RCC 7860 (cell line): Measurements from ENCODE around the gene RALGAPB.
"Not testable (repeated sequence)": the region's sequence is repeated elsewhere in the genome, so short reads cannot be mapped to it uniquely, and the experiment has no call there.

Source experiments
- DNase-seq: peaks from one replicate; pipeline ENCODE4 v3.0.0-alpha.2; 2015; ENCODE audit warnings: low spot score
- FAIRE-seq: peaks from 2 replicates; lab custom pipeline; 2012; peaks lifted over from hg19 to GRCh38; lab: Jason Lieb, UNC

RALGAPB gene

DNA sequence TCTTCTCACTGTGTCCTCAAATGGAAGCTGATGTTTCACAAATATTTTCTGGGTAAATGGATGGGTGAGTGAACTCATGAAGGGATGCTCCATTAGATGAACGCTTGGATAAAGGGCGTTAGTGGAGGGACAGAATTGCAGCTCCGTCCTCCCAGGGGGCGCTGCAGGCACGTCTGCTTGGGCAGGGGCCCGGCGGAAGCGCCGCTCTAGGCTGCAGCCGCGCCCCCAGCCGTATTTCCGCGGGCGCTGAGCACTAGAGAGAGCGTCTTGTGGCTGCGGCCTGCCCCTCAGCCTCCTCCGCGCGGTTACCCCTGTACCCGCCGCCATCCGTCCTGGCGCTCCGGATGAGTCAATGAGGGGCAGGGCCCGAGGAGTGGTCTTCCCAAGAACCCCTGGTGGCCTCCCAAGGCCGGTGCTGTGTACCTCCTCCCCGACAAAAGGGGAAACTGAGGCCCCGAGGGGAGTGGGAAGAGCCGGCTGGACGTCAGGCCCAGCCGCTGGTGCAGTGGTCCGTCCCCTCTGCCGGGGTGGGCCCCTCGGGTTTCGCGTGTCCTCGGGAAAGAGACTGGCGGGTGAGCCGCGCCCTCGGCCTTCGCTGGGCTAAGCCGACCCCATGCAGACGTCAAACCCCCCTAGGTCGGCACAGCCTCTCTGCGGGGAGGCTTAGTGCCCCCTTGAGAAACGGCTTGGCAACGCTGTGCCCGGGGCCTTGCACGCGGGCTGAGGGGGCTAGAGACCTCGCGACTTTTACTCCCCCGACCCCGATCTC lies 26.0 kb upstream of the RALGAPB start:
- peak; percentile 16 for FAIRE-seq
- DNase-seq = peak; percentile 84

DNA sequence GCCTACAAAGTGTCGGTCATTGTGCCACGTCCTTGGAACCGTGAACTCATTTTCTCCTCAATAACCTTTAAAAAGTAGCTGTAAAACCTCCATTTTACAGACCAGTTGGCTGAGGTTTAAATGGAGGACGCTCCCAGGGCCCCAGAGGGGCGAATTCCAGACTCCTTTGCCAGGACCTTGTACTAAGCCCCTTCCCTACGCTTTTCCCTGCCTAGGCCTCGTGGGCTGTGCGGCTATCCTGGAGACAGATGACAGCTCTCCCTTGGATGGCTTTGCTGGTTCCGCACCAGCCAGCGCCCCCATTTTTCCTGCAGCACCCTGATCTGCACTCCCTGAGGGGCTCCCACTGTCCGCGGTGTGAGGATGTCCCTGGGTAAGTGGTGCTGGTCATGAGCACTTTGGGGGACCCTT lies 25.4 kb upstream of the RALGAPB start:
- FAIRE-seq (no peak), DNase-seq (no peak)

DNA sequence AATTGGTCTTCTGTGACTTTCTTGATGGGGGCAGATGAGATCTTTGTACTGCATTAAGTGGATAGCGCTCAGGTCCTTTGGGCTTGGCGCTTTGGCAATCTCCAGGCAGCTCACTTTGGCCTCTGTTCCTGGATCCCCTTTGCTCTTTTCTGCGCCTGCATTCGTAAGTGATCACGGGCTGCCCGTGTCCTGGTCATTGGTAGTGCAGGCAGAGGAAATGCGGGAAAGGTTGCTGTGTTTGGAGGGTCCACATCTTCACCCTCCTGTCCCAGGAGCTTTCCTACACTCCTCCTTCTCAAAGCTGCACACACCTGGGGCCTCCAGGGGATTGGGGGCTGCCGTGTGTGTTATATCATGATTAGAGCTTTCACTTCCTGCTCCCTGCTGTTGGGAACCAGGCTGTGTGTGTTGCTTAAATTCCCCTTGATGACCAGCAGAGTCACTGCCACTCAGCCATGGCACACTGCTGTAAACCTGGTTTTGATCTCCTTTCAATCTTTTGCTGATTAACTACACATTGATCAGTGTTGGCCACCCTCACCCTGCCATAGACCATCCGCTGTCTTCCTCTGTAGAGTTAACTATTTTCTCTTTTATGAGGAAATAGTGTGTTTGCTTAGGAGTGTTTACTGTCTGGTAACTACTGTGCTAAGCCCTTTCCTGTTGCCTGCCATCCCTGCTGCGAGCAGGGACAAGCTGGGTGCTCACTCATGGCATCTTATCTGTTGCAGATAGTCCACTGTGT lies 24.5 kb upstream of the RALGAPB start:
- FAIRE-seq (no peak), DNase-seq (no peak)

DNA sequence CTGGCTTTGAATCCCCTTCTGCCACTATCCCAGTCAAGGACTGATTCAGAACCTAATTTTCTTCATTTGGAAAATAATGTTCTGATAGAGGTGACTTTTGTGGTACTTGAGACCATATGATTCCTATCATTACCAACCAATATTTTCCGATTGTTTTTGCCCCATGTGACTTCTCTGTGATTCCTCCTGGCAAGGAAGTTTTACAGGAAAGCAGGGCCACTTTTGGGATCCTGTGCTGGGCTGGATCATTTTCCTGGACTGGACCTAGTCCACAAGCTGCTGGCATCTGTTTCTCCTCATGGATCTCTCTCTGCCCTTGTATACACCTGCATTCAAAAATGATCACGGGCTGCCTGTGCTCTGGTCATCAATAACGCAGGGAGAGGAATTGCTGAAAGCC lies 23.6 kb upstream of the RALGAPB start:
- FAIRE-seq = no peak
- DNase-seq = no peak

DNA sequence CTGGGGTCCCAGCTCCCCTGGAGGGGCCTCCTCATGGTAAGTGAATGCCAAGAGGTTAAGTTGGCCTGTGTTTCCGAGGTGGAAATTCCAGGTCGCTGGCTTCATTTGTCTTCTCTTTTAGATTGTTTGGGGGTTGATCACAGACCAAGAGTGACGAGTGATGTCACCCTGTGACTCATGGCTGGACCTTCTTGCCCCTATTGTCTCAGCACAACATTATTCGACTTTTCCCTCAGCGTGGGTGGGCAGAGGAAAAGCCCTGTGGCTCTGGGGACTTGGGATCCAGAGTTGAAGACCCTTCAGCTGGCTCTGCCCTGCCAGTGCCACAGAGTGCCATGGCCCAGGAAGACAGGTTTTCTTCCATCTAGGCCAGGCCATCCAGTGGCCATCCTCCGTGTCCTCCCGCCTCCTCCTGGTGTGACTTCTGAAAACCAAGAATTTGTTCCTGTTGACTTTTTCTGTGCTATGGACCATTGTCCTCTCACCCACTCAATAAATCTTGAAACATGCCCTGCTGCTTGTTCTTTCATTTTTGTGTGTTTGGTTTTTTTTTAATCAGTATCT lies 22.1 kb upstream of the RALGAPB start:
- DNase-seq (peak; percentile 75), FAIRE-seq (no peak)

DNA sequence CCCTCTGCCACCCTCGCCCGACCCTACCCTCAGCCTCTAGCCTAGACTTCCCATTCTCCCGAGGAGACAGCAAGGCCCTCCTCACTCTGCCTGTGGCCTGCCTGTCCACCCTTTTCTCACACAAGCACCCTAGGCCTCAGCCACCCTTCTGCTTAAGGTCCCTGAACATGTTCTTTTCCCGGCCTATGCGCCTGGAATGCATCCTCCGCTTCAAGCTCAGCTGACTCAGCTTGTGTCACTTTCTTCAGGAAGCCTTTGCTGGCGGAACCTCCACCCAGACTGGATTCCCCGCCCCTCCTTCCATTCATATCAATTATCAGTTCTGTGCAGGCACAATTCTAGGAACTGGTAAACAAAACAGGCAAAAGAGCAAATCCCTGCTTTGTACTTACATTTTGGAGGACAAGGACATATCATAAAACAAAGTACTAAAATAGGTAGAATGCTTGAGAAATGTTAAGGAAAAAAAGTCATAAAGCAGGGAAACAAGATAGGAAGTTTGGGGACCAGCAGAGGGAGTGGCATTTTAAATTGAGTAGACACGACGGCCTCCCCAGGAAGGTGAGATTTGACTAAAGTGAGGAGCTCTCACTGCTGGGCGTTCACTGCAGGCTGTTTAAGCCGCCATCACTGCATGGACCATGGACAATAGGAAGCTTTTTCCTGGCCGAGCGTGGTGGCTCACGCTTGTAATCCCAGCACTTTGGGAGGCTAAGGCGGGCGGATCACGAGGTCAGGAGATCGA lies 19.6 kb upstream of the RALGAPB start:
- DNase-seq (peak; percentile 50), FAIRE-seq (no peak)

DNA sequence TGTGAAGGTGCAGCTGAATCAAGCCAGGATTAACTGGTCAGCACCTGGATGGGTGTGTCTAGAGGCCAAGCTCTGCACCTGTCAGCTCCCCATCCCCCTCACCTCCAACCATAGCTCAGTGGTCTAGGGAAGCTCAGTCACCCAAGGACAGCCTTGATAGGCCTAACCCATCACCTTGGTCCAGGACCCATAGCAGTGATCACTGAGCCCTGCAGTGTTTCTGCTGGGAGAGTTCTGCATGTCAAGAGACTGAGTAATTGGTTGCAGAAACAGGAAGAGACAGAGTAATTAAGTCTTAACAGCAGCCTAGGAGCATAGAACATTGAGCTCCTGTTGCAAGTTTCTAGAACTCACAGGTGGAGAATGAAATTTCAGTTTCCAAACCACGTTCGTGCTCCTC lies 18.7 kb upstream of the RALGAPB start:
- FAIRE-seq = no peak
- DNase-seq = peak; percentile 61

DNA sequence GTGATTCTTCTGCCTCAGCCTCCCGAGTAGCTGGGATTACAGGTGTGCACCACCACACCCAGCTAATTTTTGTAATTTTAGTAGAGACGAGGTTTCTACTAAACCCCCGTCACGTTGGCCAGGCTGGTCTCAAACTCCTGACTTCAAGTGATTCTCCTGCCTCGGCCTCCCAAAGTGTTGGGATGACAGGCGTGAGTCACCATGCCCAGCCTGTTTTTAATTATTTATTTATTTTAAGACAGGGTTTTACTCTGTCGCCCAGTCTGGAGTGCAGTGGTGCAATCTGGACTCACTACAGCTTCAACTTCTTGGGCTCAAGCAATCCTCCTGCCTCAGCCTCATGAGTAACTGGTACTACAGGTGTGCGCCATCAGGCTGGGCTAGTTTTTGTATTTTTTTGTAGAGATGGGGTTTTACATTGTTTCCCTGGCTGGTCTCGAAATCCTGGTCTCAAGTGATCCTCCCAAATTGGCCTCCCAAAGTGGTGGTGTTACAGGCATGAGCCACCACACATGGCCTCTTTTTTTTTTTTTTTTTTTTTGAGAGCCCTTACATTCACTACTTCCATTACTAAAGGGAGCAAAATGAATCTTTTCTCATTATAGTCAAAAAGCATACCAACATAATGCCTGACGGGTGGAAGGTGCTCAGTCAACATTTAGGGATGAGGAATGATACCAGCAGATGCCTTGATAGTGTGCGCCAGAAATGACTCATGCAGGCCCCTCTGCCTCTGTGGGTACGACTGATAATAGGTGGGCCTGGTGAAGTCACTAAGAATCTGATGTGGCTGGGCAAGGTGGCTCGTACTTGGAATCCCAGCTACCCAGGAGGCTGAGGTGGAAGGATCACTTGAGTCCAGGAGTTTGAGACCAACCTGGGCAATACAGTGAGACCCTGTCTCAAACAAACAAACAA lies 17.8 kb upstream of the RALGAPB start:
- FAIRE-seq (no peak), DNase-seq (no peak)

DNA sequence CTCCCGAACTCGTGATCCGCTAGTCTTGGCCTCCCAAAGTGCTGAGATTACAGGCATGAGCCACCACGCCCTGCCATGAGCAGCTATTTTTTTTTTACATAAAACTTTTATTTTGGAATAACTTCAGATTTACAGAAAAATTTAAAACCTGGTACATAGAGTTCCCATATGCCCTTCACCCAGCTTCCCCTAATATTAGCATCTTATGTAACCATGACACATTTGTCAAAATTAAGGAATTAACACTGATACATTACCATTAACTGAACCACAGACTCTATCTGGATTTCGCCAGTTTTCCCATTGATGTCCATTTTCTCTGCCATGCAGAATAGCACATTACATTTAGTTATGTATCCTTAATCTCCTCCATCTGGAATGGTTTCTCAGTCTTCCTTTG lies 14.3 kb upstream of the RALGAPB start:
- FAIRE-seq (no peak), DNase-seq (no peak)

DNA sequence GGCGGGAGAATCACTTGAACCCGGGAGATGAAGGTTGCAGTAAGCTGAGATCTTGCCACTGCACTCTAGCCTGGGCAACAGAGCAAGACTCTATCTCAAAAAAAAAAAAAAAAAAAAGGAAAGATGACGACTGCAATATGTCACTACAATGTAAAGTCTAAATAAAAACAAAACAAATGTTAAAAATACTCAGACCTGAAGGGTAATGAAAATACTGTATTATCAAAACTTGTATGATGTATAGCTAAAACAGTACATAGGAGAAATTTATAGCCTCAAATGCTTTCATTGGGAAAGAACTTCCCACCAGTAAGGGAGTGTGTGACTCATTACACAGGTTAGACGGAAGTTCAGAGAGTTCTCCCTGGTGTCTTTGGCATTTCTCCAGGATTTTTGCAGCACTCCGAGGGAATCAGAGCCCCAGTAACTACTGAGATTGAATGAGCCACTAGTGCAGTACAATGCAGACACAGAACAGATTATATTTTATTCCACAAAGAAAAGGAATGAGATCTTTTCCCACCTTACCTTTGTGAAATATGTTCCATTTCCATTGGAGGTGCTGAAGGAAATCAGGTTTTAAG lies 12.5 kb upstream of the RALGAPB start:
- peak; percentile 95 for FAIRE-seq

DNA sequence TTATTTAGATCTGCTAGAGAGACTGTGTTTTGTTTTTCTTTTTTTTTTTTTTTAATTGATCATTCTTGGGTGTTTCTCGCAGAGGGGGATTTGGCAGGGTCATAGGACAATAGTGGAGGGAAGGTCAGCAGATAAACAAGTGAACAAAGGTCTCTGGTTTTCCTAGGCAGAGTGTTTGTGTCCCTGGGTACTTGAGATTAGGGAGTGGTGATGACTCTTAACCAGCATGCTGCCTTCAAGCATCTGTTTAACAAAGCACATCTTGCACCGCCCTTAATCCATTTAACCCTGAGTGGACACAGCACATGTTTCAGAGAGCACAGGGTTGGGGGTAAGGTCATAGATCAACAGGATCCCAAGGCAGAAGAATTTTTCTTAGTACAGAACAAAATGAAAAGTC lies 12.0 kb upstream of the RALGAPB start:
- FAIRE-seq, DNase-seq: not testable (repeated sequence)

More for the DNA sequence above, 12.5 kb upstream of the RALGAPB start:
- peak; percentile 89 for DNase-seq

DNA sequence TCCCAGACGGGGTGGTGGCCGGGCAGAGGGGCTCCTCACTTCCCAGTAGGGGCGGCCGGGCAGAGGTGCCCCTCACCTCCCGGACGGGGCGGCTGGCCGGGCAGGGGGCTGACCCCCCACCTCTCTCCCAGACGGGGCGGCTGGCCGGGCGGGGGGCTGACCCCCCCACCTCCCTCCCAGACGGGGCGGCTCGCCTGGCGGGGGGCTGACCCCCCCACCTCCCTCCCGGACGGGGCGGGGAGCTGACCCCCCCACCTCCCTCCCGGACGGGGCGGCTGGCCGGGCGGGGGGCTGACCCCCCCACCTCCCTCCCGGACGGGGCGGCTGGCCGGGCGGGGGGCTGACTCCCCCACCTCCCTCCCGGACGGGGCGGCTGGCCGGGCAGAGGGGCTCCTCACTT lies 11.5 kb upstream of the RALGAPB start:
- DNase-seq, FAIRE-seq: not testable (repeated sequence)

DNA sequence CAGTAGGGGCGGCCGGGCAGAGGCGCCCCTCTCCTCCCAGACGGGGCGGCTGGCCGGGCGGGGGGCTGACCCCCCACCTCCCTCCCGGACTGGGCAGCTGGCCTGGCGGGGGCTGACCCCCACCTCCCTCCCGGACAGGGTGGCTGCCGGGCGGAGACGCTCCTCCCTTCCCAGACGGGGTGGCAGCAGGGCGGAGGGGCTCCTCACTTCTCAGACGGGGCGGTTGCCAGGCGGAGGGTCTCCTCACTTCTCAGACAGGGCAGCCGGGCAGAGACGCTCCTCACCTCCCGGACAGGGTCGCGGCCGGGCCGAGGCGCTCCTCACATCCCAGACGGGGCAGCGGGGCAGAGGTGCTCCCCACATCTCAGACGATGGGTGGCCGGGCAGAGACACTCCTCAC lies 11.1 kb upstream of the RALGAPB start:
- not testable (repeated sequence) for DNase-seq, FAIRE-seq

DNA sequence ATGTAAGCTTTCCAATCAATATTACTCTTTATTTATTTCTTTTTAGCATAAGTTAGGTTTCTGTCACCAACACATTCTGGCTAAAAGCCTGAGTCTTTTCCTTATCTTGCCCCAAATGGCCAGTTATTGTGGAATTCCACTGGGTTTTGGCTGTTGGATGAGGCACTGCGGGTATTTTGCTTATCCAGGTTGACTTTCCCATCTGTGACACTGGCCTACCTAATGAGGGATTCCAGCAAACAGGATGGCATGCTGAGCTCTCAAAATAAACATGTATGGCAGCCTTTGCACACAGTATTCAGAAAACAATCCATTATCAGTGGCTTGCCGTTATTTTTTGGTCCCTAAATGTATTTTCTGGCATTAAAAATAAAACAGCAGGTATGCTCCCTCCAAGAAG lies 6.5 kb upstream of the RALGAPB start:
- DNase-seq (no peak), FAIRE-seq (no peak)

DNA sequence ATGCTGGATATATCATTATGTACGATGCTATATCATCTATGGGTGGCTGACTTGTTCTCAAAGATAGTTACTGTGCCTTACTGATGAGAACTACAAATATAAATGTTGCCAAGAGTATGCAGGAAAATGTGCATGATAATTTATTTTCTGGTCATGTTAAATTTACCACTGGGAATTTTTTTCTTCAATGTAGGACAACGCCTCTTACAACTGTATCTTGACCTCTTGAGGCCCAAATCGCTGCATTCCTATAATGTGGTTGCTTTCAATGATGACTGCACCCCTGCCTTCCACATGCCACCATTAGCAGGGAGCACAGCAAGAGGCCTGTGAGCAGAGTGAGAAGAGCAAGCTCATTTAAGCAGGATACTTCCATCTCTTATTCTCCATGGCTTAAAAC lies 5.7 kb upstream of the RALGAPB start:
- no peak for FAIRE-seq
- DNase-seq = no peak

DNA sequence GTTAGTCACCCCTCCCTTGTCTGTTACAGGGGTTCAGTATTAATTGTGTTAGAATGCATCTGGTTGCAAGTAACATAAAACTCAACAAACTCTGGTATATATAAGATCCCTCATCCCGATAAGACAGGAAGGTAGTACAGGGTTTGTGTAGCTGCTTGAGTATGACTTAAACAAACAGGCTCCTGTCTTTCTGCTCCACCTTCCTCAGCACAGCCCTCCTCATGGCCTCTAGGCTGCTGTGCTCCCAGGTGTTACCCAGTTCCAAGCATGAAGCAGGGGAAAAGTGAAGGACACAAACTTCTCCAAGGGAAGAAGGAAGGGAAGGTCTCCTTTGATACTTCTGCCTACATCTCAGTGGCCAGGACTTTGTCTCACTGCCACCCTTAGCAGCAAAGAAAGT lies 1.4 kb upstream of the RALGAPB start:
- no peak for DNase-seq
- no peak for FAIRE-seq

DNA sequence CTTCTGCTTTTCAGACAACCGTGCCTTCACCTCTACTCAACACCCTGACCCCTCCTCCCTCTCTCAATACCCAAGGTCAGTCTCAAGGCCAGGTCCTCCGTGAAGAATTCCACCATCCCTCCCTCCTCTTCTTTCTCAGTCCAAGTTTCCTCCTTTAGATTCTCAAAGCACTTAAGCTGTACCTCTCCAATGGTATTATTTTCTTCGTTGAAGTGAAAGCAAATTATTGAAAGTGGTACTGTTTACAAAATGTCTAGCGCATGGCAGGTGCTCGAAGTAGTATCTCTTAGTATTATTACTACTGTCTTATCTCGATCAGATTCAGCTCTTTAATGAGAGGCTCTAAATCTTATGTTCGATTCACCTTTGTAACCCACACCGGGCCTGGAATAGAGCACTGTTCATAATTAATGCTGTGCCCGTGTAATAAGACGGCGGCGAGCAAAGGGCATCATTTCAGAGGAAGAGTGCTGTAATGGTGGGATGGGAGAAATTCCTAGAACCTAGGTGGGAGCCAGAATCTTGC lies 593 bp upstream of the RALGAPB start:
- FAIRE-seq (no peak), DNase-seq (no peak)

DNA sequence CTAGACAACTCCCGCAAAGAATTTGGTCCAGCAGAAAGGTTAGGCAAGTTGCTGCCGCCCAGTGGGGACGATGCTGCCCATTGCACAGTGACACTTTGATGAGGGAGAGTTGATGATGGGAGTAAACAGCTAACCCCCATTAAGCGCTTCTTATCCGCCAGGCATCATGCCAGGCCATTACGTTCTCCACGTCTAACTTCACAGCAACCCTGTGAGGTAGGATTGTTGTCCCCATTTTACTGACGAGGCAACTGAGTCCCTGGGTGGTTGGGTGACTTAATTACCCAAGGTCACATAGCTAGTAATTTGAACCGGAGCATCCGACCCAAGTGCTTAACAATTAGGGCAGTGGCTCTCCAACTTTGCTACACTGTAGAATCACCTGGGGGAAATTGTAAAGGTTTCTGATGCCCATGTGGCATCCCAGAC lies 738 bp downstream of the RALGAPB start:
- DNase-seq (no peak), FAIRE-seq (no peak)

DNA sequence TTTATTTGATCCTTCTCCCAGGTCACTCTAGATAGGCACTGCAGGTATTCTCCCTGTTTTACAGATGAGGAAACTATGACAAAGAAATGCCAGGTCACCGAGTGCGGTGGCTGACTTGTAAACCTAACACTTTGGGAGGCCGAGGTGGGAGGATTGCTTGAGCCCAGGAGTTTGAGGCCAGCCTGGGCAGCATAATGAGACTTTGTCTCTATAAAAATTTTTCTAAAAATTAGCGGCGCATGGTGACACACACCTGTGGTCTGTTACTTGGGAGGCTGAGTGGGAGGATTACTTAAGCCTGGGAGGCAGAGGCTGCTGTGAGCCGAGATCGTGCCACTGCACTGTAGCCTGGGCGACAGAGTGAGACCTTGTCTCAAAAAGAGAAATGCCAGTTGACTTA lies 5.1 kb downstream of the RALGAPB start:
- DNase-seq = no peak
- FAIRE-seq = no peak

DNA sequence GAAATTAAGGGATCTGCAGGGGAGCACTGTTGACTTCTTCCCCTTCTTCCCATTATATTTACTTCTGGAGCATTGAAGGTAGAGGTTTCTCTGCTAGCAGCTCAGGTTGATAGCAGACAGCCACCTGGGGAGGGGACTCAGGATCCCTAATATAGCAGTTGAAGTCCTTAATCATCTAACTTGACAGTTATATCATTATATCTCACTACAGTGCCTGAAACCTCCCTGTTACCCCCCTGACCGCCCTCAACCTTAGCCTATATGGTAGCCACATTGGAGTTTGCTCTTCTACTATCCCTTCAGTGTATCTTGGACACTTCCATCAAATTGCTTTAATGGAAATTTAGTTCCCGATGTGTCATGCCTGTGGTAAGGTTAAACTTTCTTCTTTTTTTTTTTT lies 7.0 kb downstream of the RALGAPB start:
- FAIRE-seq (no peak), DNase-seq (no peak)
